ENCODE measurements around the gene B4GALT1. TPM values are rescaled to one million over a fixed set of nuclear protein-coding genes. Genes with fewer than 3 reads are reported as not detected.

The B4GALT1 gene
- total RNA-seq = 100 to 1,000 TPM in 2 of 4 donors, 10 to 100 TPM in 2; 23.7 to 126 (median 93.7) TPM

GRCh38 chr9:33167084-33167971 is at the start of gene B4GALT1:
B4GALT1 (minus strand) TSS chr9:33167336; CDS start chr9:33167169, 167 bp downstream.
- DNase-seq = peak; percentile 97
- H3K4me3 ChIP-seq = peak within 1 kb of the TSS; percentile 38 to 84 (median 72)
- H3K27me3 ChIP-seq = no peaks in the 10 kb centered on the region
- no peaks in the 10 kb centered on the region for H3K9me3 ChIP-seq
- H3K27ac ChIP-seq = peak within 1 kb of the TSS; percentile 93 to 97 (median 96)
- intact Hi-C loops (cut with DNase I; ENCODE audit: low total_unique reads) = loop anchor here (5.0 kb wide), 1 partner anchor 90 kb away; the partner anchor contains the start of gene SMU1
- no peaks in the 10 kb centered on the region for H3K36me3 ChIP-seq
- H3K4me1 ChIP-seq = peaks cover 21 to 48% (median 42%) of the 10 kb centered on the region in 4 donors
- 0% methylated on average over 37 of the region's 101 CpGs; no CpG with 5 or more reads in 1 of the 2 donors for WGBS, 2 donors (ENCODE audit: low coverage in 1 of 2)
- TF ChIP-seq POLR2AphosphoS5 (IDR thresholded peaks at IDR 0.05) (peak; percentile 84 to 85 (median 85)), CTCF (IDR thresholded peaks at IDR 0.05) (peak in 2 of 5 experiments; percentile 22 to 27), EP300 (IDR thresholded peaks at IDR 0.05; ENCODE audit: low read depth) (no peak), POLR2A (IDR thresholded peaks at IDR 0.05) (peak; percentile 88)
- in situ Hi-C loops (cut with MboI; ENCODE audit: low pct_ligation_motif_present in 1 of 4, low pct_unique_long_range_greater_than_20kb in 1 of 4, low sequenced_read_pairs in 3 of 4) = loop anchor here in 1 of 4 donors (5.0 kb wide), 1 partner anchor 90 kb away; the partner anchor contains the start of gene SMU1

GRCh38 chr9:33211695-33212393 is 44.7 kb upstream of the B4GALT1 start:
- H3K36me3 ChIP-seq = no peaks in the 10 kb centered on the region
- H3K4me1 ChIP-seq = peaks cover 8 to 26% (median 15%) of the 10 kb centered on the region in 4 donors
- DNase-seq = peak; percentile 62
- TF ChIP-seq CTCF (IDR thresholded peaks at IDR 0.05) (no peak), EP300 (IDR thresholded peaks at IDR 0.05; ENCODE audit: low read depth) (no peak), POLR2AphosphoS5 (IDR thresholded peaks at IDR 0.05) (peak in 1 of 3 donors; percentile 57), POLR2A (IDR thresholded peaks at IDR 0.05) (no peak)
- in situ Hi-C loops (cut with MboI; ENCODE audit: low pct_ligation_motif_present in 1 of 4, low pct_unique_long_range_greater_than_20kb in 1 of 4, low sequenced_read_pairs in 3 of 4) (no loop called here), intact Hi-C loops (cut with DNase I; ENCODE audit: low total_unique reads) (no loop called here)
- no peaks in the 10 kb centered on the region for H3K27me3 ChIP-seq
- WGBS, 2 donors (ENCODE audit: low coverage in 1 of 2) = 67 to 86% methylated on average over 1 to 3 of the region's 3 CpGs
- no peak overlapping the region for H3K4me3 ChIP-seq
- peak overlapping the region; percentile 48 to 71 (median 68) for H3K27ac ChIP-seq
- no peaks in the 10 kb centered on the region for H3K9me3 ChIP-seq

GRCh38 chr9:33210006-33210715 is 43.0 kb upstream of the B4GALT1 start:
- no peak for DNase-seq
- in situ Hi-C loops (cut with MboI; ENCODE audit: low pct_ligation_motif_present in 1 of 4, low pct_unique_long_range_greater_than_20kb in 1 of 4, low sequenced_read_pairs in 3 of 4) (no loop called here), intact Hi-C loops (cut with DNase I; ENCODE audit: low total_unique reads) (no loop called here)
- 86 to 89% methylated on average over 4 of the region's 4 CpGs for WGBS, 2 donors (ENCODE audit: low coverage in 1 of 2)
- Histone ChIP-seq H3K9me3 (no peaks in the 10 kb centered on the region), H3K27ac (peak overlapping the region in 3 of 4 donors; percentile 20 to 55 (median 28)), H3K27me3 (no peaks in the 10 kb centered on the region), H3K4me3 (no peak overlapping the region), H3K36me3 (no peaks in the 10 kb centered on the region), H3K4me1 (peaks cover 8 to 26% (median 15%) of the 10 kb centered on the region in 4 donors)
- TF ChIP-seq POLR2A (IDR thresholded peaks at IDR 0.05) = no peak
- TF ChIP-seq POLR2AphosphoS5 (IDR thresholded peaks at IDR 0.05) = peak in 1 of 3 donors; percentile 21
- no peak for TF ChIP-seq CTCF (IDR thresholded peaks at IDR 0.05)
- no peak for TF ChIP-seq EP300 (IDR thresholded peaks at IDR 0.05; ENCODE audit: low read depth)

All from transverse colon (tissue), 4 donors.